Measurements from ENCODE around the gene ATXN2L. TPM values are rescaled to one million over a fixed set of nuclear protein-coding genes. Genes with fewer than 3 reads are reported as not detected.

Gene ATXN2L
- total and polyA plus RNA-seq, 2 donors (not counting 1 experiment from before 2014, with no cell fraction given): 16.4 to 52.8 TPM

GRCh38 chr16:28846933-28847273 is 24.1 kb downstream of the ATXN2L start:
- Histone ChIP-seq H3K36me3 (ENCODE audit: control insufficient read depth, insufficient read depth, low read length) (peaks cover 22% of the 10 kb centered on the region), H2AFZ (ENCODE audit: low read length) (peak overlapping the region; percentile 78), H3K27me3 (ENCODE audit: control insufficient read depth, insufficient read depth, low read length) (no peaks in the 10 kb centered on the region), H3K4me1 (ENCODE audit: control insufficient read depth, extremely low read depth, insufficient read depth, low read length) (peaks cover 10% of the 10 kb centered on the region), H3K79me2 (ENCODE audit: control insufficient read depth, insufficient read depth, low read length) (peaks cover 24% of the 10 kb centered on the region), H3K9ac (ENCODE audit: insufficient read depth, low read length) (peak overlapping the region; percentile 67), H3K27ac (ENCODE audit: insufficient read depth, low read length) (peak overlapping the region; percentile 59), H3K4me3 (replicated peaks in 1 of 4; ENCODE audit: control extremely low read depth in 1 of 4, insufficient read depth in 1 of 4, low read depth in 3 of 4, low read length in 4 of 4) (peak overlapping the region; percentile 73 to 96 (median 84)), H3K9me3 (ENCODE audit: control insufficient read depth, insufficient read depth, low read depth, low read length) (no peaks in the 10 kb centered on the region), H3K4me2 (ENCODE audit: extremely low read depth, insufficient read depth, low read length) (peak overlapping the region; percentile 77), H4K20me1 (ENCODE audit: control insufficient read depth, extremely low read depth, insufficient read depth, low read length) (no peaks in the 10 kb centered on the region)
- TF ChIP-seq EZH2 (IDR thresholded peaks at IDR 0.05; ENCODE audit: low read length, missing control alignments): no peak
- TF ChIP-seq CTCF (conservative IDR thresholded peaks at IDR 0.05 in 1 of 2, IDR thresholded peaks at IDR 0.05 in 1 of 2; ENCODE audit: low read depth in 1 of 2, low read length in 2 of 2): no peak
- DNase-seq (ENCODE audit: low read depth in 2 of 2): no peak

DNA sequence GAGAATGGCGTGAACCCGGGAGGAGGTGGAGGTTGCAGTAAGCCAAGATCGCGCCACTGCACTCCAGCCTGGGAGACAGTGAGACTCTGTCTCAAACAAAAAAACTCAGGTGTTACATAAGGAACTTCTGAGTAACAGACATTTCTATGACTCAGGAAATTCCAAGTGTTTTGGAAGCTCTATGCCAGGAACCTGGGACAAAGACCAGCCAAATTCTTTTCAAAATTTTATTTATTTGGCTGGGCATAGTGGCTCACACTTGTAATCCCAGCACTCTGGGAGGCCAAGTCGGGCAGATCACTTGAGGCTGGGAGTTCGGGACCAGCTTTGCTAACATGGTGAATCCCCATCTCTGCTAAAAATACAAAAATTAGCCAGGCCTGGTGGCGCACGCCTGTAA is 35.6 kb downstream of the ATXN2L start:
- no peak overlapping the region for H3K9ac ChIP-seq (ENCODE audit: insufficient read depth, low read length)
- no peak for TF ChIP-seq CTCF (conservative IDR thresholded peaks at IDR 0.05 in 1 of 2, IDR thresholded peaks at IDR 0.05 in 1 of 2; ENCODE audit: low read depth in 1 of 2, low read length in 2 of 2)
- no peak for TF ChIP-seq EZH2 (IDR thresholded peaks at IDR 0.05; ENCODE audit: low read length, missing control alignments)
- H3K79me2 ChIP-seq (ENCODE audit: control insufficient read depth, insufficient read depth, low read length): peaks cover 2% of the 10 kb centered on the region
- H3K9me3 ChIP-seq (ENCODE audit: control insufficient read depth, insufficient read depth, low read depth, low read length): no peaks in the 10 kb centered on the region
- no peak overlapping the region for H3K4me2 ChIP-seq (ENCODE audit: extremely low read depth, insufficient read depth, low read length)
- DNase-seq (ENCODE audit: low read depth in 2 of 2): peak in 1 of 2 donors; percentile 64
- H3K27ac ChIP-seq (ENCODE audit: insufficient read depth, low read length): no peak overlapping the region
- H3K36me3 ChIP-seq (ENCODE audit: control insufficient read depth, insufficient read depth, low read length): no peaks in the 10 kb centered on the region
- peaks cover 2% of the 10 kb centered on the region for H3K4me1 ChIP-seq (ENCODE audit: control insufficient read depth, extremely low read depth, insufficient read depth, low read length)
- no peak overlapping the region for H3K4me3 ChIP-seq (replicated peaks in 1 of 4; ENCODE audit: control extremely low read depth in 1 of 4, insufficient read depth in 1 of 4, low read depth in 3 of 4, low read length in 4 of 4)
- H4K20me1 ChIP-seq (ENCODE audit: control insufficient read depth, extremely low read depth, insufficient read depth, low read length): no peaks in the 10 kb centered on the region
- H3K27me3 ChIP-seq (ENCODE audit: control insufficient read depth, insufficient read depth, low read length): no peaks in the 10 kb centered on the region
- H2AFZ ChIP-seq (ENCODE audit: low read length): no peak overlapping the region

DNA sequence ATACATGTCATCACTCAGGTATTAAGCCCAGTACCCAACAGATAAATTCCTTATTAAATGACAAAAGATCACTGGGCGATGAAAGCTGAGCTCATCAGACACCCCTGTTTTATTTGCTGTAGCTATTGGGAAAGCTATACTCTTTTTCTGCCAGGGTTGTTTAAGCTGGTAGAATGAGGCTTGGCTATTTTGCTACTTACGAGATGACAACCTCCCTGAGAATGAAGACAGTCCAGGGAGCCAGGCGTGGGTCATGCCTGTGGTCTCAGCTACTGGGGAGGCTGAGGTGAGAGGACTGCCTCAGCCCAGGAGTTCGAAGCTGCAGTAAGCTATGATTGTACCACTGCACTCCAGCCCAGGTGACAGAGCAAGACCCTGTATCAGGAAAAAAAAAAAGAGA is 36.5 kb downstream of the ATXN2L start:
- H3K36me3 ChIP-seq (ENCODE audit: control insufficient read depth, insufficient read depth, low read length): no peaks in the 10 kb centered on the region
- H4K20me1 ChIP-seq (ENCODE audit: control insufficient read depth, extremely low read depth, insufficient read depth, low read length): no peaks in the 10 kb centered on the region
- H3K4me2 ChIP-seq (ENCODE audit: extremely low read depth, insufficient read depth, low read length): no peak overlapping the region
- no peaks in the 10 kb centered on the region for H3K27me3 ChIP-seq (ENCODE audit: control insufficient read depth, insufficient read depth, low read length)
- no peak overlapping the region for H3K4me3 ChIP-seq (replicated peaks in 1 of 4; ENCODE audit: control extremely low read depth in 1 of 4, insufficient read depth in 1 of 4, low read depth in 3 of 4, low read length in 4 of 4)
- H3K9me3 ChIP-seq (ENCODE audit: control insufficient read depth, insufficient read depth, low read depth, low read length): no peaks in the 10 kb centered on the region
- H3K9ac ChIP-seq (ENCODE audit: insufficient read depth, low read length): no peak overlapping the region
- H3K27ac ChIP-seq (ENCODE audit: insufficient read depth, low read length): no peak overlapping the region
- H3K79me2 ChIP-seq (ENCODE audit: control insufficient read depth, insufficient read depth, low read length): peaks cover 10% of the 10 kb centered on the region
- no peak overlapping the region for H2AFZ ChIP-seq (ENCODE audit: low read length)
- DNase-seq (ENCODE audit: low read depth in 2 of 2): peak in 1 of 2 donors; percentile 19
- TF ChIP-seq EZH2 (IDR thresholded peaks at IDR 0.05; ENCODE audit: low read length, missing control alignments) (no peak), CTCF (conservative IDR thresholded peaks at IDR 0.05 in 1 of 2, IDR thresholded peaks at IDR 0.05 in 1 of 2; ENCODE audit: low read depth in 1 of 2, low read length in 2 of 2) (no peak)
- H3K4me1 ChIP-seq (ENCODE audit: control insufficient read depth, extremely low read depth, insufficient read depth, low read length): peaks cover 2% of the 10 kb centered on the region
